A673 (cell line): ENCODE results near the gene FGD4. TPM values are rescaled to one million over a fixed set of nuclear protein-coding genes. Genes with fewer than 3 reads are reported as not detected.
A peak's percentile ranks its signal among the peaks of the same experiment; 100 is the strongest.
"Not testable (repeated sequence)": the region's sequence is repeated elsewhere in the genome, so short reads cannot be mapped to it uniquely, and the experiment has no call there.

Experiments used
- BruUV-seq: library from RNA; stranded (reverse); fragments of 400-500 nt; replicated peaks from 2 replicates; lab custom pipeline; 2021; lab: Mats Ljungman, UMichigan
- CTCF ChIA-PET: fragments of 300-600 bp; sonication (Branson Sonifier 250); formaldehyde crosslinking; loops from one replicate; lab custom pipeline; 2022; ENCODE audit warnings: antibody characterized with exemption; lab: Charles Lee
- POLR2A ChIA-PET: fragments of 300-600 bp; sonication (Branson Sonifier 250); formaldehyde crosslinking; loops from one replicate; lab custom pipeline; 2022; ENCODE audit warnings: antibody characterized with exemption; ENCODE audit not compliant: low non-redundant PET; lab: Charles Lee
- DNase-seq: peaks from one replicate; pipeline ENCODE4 v3.0.0-alpha.2; 2015; ENCODE audit warnings: low spot score
- H3K27ac ChIP-seq: fragments of 200-600 bp; sonication (generic); 2 replicates; pipeline ENCODE4 v1.5.1; 2016; ENCODE audit warnings: mixed run types, low read depth, mild to moderate bottlenecking, mixed read lengths, antibody characterized with exemption, low read length; ENCODE audit not compliant: poor library complexity, severe bottlenecking
- H3K27me3 ChIP-seq: fragments of 200-600 bp; sonication (generic); replicated peaks from 2 replicates; pipeline ENCODE4 v1.6.1; 2017; ENCODE audit warnings: mixed run types, low read depth, mild to moderate bottlenecking, mixed read lengths, antibody characterized with exemption, low read length; ENCODE audit not compliant: insufficient read depth, poor library complexity
- H3K36me3 ChIP-seq: fragments of 200-600 bp; sonication (generic); 2 replicates; pipeline ENCODE4 v1.6.1; 2016; ENCODE audit warnings: mixed run types, mild to moderate bottlenecking, mixed read lengths, antibody characterized with exemption, low read length; ENCODE audit not compliant: insufficient read depth, poor library complexity, severe bottlenecking
- H3K4me1 ChIP-seq: fragments of 200-600 bp; sonication (generic); 2 replicates; pipeline ENCODE4 v1.6.1; 2017; ENCODE audit warnings: mixed run types, mild to moderate bottlenecking, mixed read lengths, antibody characterized with exemption, low read length; ENCODE audit not compliant: insufficient read depth, poor library complexity, severe bottlenecking
- H3K4me3 ChIP-seq: fragments of 200-600 bp; sonication (generic); 2 replicates; pipeline ENCODE4 v1.5.1; 2016; ENCODE audit warnings: low read depth, mixed run types, mild to moderate bottlenecking, mixed read lengths, low read length; ENCODE audit not compliant: poor library complexity, severe bottlenecking
- H3K9me3 ChIP-seq: fragments of 200-600 bp; sonication (generic); 2 replicates; pipeline ENCODE4 v1.6.1; 2016; ENCODE audit warnings: mixed run types, low read depth, mild to moderate bottlenecking, mixed read lengths, antibody characterized with exemption, low read length; ENCODE audit not compliant: poor library complexity, severe bottlenecking
- CTCF ChIP-seq: fragments of 300-800, 200-600 bp; sonication (generic); conservative IDR thresholded peaks from 2 replicates; pipeline ENCODE4 v1.5.1; 2017; ENCODE audit warnings: low read depth, mild to moderate bottlenecking, antibody characterized with exemption, low read length, moderate library complexity, mixed read lengths
- EZH2 ChIP-seq: fragments of 200-600 bp; sonication (generic); IDR thresholded peaks from 2 replicates; pipeline ENCODE4 v1.6.1; 2017; ENCODE audit warnings: borderline replicate concordance, low read depth, mild to moderate bottlenecking, mixed read lengths, antibody characterized with exemption, low read length; ENCODE audit not compliant: poor library complexity, severe bottlenecking
- intact Hi-C: fragments of 100-400 bp; cut with micrococcal nuclease; formaldehyde crosslinking; loops from one replicate; pipeline ENCODE4 v1.10.0; 2022; ENCODE audit not compliant: unreplicated experiment
- total RNA-seq: library from RNA; stranded (reverse); gene quantifications from 2 replicates; pipeline ENCODE4 v1.2.3, GENCODE V29; 2021

FGD4 gene
- total RNA-seq, 1 experiment from 2014 or later = 21.5 TPM

- Histone ChIP-seq H3K9me3 (no peaks in the 10 kb centered on the region), H3K4me3 (no peak overlapping the region), H3K27me3 (no peaks in the 10 kb centered on the region), H3K4me1 (peaks cover 29% of the 10 kb centered on the region), H3K36me3 (no peaks in the 10 kb centered on the region), H3K27ac (no peak overlapping the region)
- ChIA-PET POLR2A (interaction anchor here (0.6 kb wide), 1 partner anchor 49 kb away, joined by 3 read pairs; no protein-coding TSS in a partner anchor), CTCF (no interaction called here)
- intact Hi-C loops = no loop called here
- TF ChIP-seq EZH2 = no peak
- TF ChIP-seq CTCF = no peak
- no peak for DNase-seq
- BruUV-seq = no TSS peak
Observed at GRCh38 chr12:32517966-32518365, 118.6 kb downstream of the FGD4 start.

- Histone ChIP-seq H3K36me3 (no peaks in the 10 kb centered on the region), H3K27me3 (no peaks in the 10 kb centered on the region), H3K9me3 (no peaks in the 10 kb centered on the region), H3K4me3 (no peak overlapping the region), H3K27ac (no peak overlapping the region), H3K4me1 (peaks cover 33% of the 10 kb centered on the region)
- POLR2A ChIA-PET = no interaction called here
- intact Hi-C loops = no loop called here
- DNase-seq = no peak
- no peak for TF ChIP-seq EZH2
- TF ChIP-seq CTCF = no peak
- no TSS peak for BruUV-seq
- CTCF ChIA-PET = no interaction called here
Observed at GRCh38 chr12:32519047-32519446, 119.7 kb downstream of the FGD4 start.

- Histone ChIP-seq H3K27ac (peak overlapping the region; percentile 74), H3K36me3 (no peaks in the 10 kb centered on the region), H3K4me1 (peaks cover 22% of the 10 kb centered on the region), H3K27me3 (no peaks in the 10 kb centered on the region), H3K9me3 (no peaks in the 10 kb centered on the region), H3K4me3 (peak overlapping the region; percentile 18)
- intact Hi-C loops = no loop called here
- TF ChIP-seq EZH2 = no peak
- TF ChIP-seq CTCF = no peak
- ChIA-PET CTCF (interaction anchor here (0.5 kb wide), 1 partner anchor 38 kb away, joined by 4 read pairs; no protein-coding TSS in a partner anchor), POLR2A (no interaction called here)
- BruUV-seq = no TSS peak
- DNase-seq = no peak
Observed at GRCh38 chr12:32522331-32523221, 123.2 kb downstream of the FGD4 start.

- CTCF ChIA-PET, H3K9me3 ChIP-seq, H3K27ac ChIP-seq, H3K27me3 ChIP-seq, DNase-seq, intact Hi-C loops, BruUV-seq, H3K36me3 ChIP-seq, H3K4me3 ChIP-seq, POLR2A ChIA-PET: not testable (repeated sequence)
- peaks cover 22% of the 10 kb centered on the region for H3K4me1 ChIP-seq
Observed at GRCh38 chr12:32525802-32526201, 126.4 kb downstream of the FGD4 start.

GRCh38 chr12:32526343-32526742, 127.0 kb downstream of the FGD4 start:
- DNase-seq, POLR2A ChIA-PET, H3K4me3 ChIP-seq, H3K27ac ChIP-seq, intact Hi-C loops, H3K9me3 ChIP-seq, BruUV-seq, H3K36me3 ChIP-seq, H3K27me3 ChIP-seq, CTCF ChIA-PET: not testable (repeated sequence)
- H3K4me1 ChIP-seq = peaks cover 21% of the 10 kb centered on the region
